Measurements from ENCODE around the gene UGT2B17.
"Not testable (repeated sequence)": the region's sequence is repeated elsewhere in the genome, so short reads cannot be mapped to it uniquely, and the experiment has no call there.

The UGT2B17 gene

GRCh38 chr4:68581383-68582338 is 5.5 kb upstream of the UGT2B17 start:
- TF ChIP-seq CTCF (conservative IDR thresholded peaks at IDR 0.05; ENCODE audit: low read depth, low read length): no peak
- no peak overlapping the region for H3K4me3 ChIP-seq (ENCODE audit: low read depth, low read length)
- no peak for DNase-seq (ENCODE audit: low read depth)

DNA sequence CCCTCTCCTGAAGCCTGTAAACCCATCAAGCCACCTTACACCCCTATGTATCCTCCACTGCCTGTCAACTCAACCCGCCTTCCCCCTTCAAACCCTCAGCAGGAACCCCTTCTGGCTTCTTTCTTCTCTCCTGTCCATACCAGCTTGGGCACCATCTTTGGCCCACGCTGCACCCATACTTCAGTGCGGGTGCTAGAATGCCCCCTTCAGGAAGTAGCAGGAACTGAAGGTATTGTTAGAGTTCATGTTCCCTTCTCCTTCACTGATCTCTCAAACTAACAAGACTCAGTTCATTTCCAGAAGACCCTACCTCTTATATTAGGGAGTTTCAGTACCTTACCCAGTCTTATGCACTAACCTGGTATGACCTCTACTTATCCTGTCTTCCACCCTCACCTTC is 1.5 kb upstream of the UGT2B17 start:
- TF ChIP-seq CTCF (conservative IDR thresholded peaks at IDR 0.05; ENCODE audit: low read depth, low read length): no peak
- no peak for DNase-seq (ENCODE audit: low read depth)
- no peak overlapping the region for H3K4me3 ChIP-seq (ENCODE audit: low read depth, low read length)

- not testable (repeated sequence) for DNase-seq (ENCODE audit: low read depth); H3K4me3 ChIP-seq (ENCODE audit: low read depth, low read length)
These were observed 486 bp downstream of the UGT2B17 start for GRCh38 chr4:68575636-68576035.

DNA sequence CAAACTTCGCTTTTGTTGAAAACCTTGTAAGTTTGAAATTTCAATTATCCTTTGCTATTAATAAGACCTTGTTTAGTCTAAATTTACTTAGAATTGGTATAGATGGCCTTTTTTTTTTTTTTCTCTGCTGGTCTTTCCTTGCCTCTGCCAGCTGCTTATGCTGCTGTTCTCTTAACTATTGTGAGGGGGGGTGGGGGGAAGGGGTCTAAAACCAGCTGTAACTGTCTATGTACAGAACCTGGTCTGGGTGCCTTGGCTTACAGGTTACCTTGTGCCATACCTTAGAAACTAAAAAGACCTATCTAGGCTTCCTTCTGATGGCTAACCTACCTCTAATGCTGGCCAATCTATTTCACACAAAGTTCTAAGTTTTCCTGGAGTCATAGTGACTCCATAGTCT is 1.0 kb downstream of the UGT2B17 start:
- DNase-seq (ENCODE audit: low read depth): no peak
- H3K4me3 ChIP-seq (ENCODE audit: low read depth, low read length): no peak overlapping the region
- TF ChIP-seq CTCF (conservative IDR thresholded peaks at IDR 0.05; ENCODE audit: low read depth, low read length): no peak

DNA sequence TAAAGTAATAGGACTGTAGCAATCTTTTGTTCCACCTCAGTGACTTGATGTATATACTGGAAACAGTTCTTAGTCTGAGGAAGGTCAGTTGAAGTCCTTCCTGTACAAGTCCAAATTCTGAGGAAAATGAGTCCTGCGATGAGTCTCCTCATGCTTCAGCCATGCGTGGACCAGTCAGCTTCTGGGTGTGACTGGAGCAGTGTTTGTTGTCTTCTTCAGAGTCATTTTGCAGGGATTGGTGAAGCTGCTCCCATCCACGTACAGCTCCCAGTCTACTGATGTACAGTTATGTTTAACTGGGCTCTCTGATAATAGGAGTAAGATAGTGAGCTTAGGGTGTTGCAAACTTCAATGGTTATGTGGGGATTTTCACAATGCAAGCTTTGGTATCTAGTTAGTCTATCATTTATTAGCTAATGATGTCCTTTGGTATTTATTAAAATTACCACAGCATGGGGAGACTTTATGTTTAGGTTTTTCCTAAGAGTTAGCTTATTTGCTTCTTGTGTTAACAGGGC is 3.4 kb downstream of the UGT2B17 start:
- no peak for DNase-seq (ENCODE audit: low read depth)
- TF ChIP-seq CTCF (conservative IDR thresholded peaks at IDR 0.05; ENCODE audit: low read depth, low read length): no peak

DNA sequence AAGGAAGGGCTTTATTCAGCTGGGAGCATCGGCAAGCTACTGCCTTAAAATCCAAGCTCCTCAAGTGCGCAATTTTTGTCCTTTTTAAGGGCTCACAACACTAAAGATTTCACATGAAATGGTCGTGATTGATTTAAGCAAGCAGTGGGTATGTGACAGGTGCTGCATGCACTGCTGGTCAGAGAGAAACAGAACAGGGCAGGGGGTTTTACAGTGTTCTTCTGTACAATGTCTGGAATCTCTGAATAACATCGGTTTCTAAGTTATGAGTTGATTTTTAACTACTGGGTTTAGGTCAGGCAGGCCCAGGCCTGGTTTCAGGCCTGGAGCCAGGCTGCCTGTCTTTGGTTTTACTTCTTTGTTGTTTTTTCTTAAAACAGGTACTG is 6.0 kb downstream of the UGT2B17 start:
- H3K4me3 ChIP-seq (ENCODE audit: low read depth, low read length): no peak overlapping the region
- no peak for TF ChIP-seq CTCF (conservative IDR thresholded peaks at IDR 0.05; ENCODE audit: low read depth, low read length)
- DNase-seq (ENCODE audit: low read depth): no peak

More for the DNA sequence above, 3.4 kb downstream of the UGT2B17 start:
- no peak overlapping the region for H3K4me3 ChIP-seq (ENCODE audit: low read depth, low read length)

DNA sequence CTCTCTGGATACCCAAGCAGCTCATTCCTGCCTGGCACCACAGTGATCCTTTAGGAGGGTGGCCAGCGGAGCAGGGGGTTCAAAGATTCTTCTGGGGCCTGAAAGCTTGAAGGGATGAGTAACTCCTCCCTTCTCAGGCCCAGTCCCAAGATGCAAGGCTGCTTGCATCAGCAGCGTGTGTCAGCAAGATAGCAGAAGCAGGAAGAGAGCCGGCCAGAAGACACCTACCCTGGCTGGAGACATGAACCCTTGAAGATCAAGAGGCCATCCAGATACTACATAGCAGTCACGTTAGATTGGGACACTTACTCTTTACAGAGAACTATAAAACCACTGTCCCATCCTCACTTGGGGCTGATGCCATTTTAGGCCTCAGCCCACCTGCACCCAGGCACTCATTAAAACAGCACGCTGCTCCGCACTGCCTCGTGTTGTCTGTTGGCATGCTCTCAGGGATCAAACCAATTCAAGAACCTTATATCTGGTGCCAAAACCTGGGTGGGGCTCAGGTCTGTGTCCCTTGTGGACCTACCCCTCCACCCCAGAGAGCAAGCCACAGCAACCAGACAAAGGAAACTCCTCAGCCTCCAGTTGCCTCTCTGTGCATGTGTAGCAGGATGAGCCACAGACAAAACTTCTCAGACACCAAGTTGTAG is 6.5 kb downstream of the UGT2B17 start:
- no peak for TF ChIP-seq CTCF (conservative IDR thresholded peaks at IDR 0.05; ENCODE audit: low read depth, low read length)
- no peak overlapping the region for H3K4me3 ChIP-seq (ENCODE audit: low read depth, low read length)
- DNase-seq (ENCODE audit: low read depth): no peak

- not testable (repeated sequence) for H3K4me3 ChIP-seq (ENCODE audit: low read depth, low read length); DNase-seq (ENCODE audit: low read depth)
These were observed 7.1 kb downstream of the UGT2B17 start for GRCh38 chr4:68569036-68569435.

GRCh38 chr4:68568535-68568934 is 7.6 kb downstream of the UGT2B17 start:
- not testable (repeated sequence) for H3K4me3 ChIP-seq (ENCODE audit: low read depth, low read length); DNase-seq (ENCODE audit: low read depth)

- not testable (repeated sequence) for H3K4me3 ChIP-seq (ENCODE audit: low read depth, low read length); DNase-seq (ENCODE audit: low read depth)
These were observed 9.8 kb downstream of the UGT2B17 start for GRCh38 chr4:68566364-68566763.

- DNase-seq (ENCODE audit: low read depth); H3K4me3 ChIP-seq (ENCODE audit: low read depth, low read length): not testable (repeated sequence)
These were observed 11.0 kb downstream of the UGT2B17 start for GRCh38 chr4:68565082-68565481.

Measured in choroid plexus epithelial cell (primary cell).